Dendritic cell treated with granulocyte-macrophage colony-stimulating factor and Interleukin-4, amounts not matched to agents 40 ng/mL and 50 ng/mL, for 4 days (primary cell): ENCODE measurements around the gene EHMT2.
"Not testable (repeated sequence)": the region's sequence is repeated elsewhere in the genome, so short reads cannot be mapped to it uniquely, and the experiment has no call there.

ENCODE experiments used
- H3K27ac Mint-ChIP-seq: one replicate; pipeline ENCODE4 v1.8.0; 2022; ENCODE audit warnings: mild to moderate bottlenecking, mixed read lengths
- H3K27me3 Mint-ChIP-seq: one replicate; pipeline ENCODE4 v1.8.0; 2022; ENCODE audit warnings: mild to moderate bottlenecking, mixed read lengths
- H3K36me3 Mint-ChIP-seq: one replicate; pipeline ENCODE4 v1.8.0; 2022; ENCODE audit warnings: low read depth, mixed read lengths
- H3K4me1 Mint-ChIP-seq: one replicate; pipeline ENCODE4 v1.8.0; 2022; ENCODE audit warnings: low read depth, mixed read lengths
- H3K4me3 Mint-ChIP-seq: one replicate; pipeline ENCODE4 v1.8.0; 2022; ENCODE audit warnings: mild to moderate bottlenecking, moderate library complexity, mixed read lengths
- H3K9me3 Mint-ChIP-seq: one replicate; pipeline ENCODE4 v1.8.0; 2022; ENCODE audit warnings: mixed read lengths
- intact Hi-C: fragments of 100-400 bp; cut with micrococcal nuclease; formaldehyde crosslinking; loops from one replicate; pipeline ENCODE4 v1.15.0; 2022

EHMT2 gene

DNA sequence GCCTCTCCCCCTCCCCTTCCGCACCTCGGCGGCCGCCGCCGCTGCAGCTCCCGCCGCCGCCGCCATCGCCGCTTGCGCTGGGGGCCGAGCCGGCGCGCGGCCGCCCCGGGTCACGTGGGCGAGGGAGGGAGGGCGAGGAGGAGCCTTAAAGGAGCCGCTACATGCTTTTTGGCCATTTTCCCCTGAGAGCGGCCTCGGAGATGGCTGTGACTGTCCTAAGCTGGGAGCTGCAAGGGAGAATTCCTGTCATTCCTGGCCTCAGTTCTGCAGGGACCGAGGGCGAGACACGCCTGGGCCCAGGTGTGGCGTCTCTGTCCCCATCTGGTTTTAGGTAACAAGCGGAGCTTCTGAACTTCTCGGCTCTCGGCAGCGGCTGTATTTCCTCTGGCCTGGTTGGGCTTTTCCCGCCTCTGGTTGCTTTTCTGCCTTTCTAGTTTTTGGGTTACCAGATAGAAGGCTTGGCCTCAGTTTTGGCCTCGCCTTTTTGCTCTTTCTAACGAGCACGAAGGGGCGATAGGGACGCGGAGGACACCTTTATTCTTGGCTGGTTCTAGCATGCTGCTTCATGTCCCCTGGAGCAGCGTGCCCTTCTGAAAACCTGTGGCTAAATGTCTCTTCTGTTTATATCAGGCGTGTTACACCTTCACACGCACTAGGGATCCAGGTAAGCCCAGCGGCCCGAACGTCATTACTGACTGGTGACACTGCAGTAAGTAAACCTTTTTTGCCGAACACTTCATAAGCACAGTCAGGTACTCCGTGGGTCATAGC, at the start of gene EHMT2:
Gene EHMT2 (minus strand): TSS at position 87 of the 771 bp plus-strand sequence. CDS start 21 bp downstream, at position 66.
- intact Hi-C loops, result loop anchor here (5.0 kb wide), 1 partner anchor 60 kb away; the partner anchor contains the start of genes NELFE and SKIC2
- Mint-ChIP-seq H3K27ac (peak within 1 kb of the TSS; percentile 88), H3K4me3 (peak within 1 kb of the TSS; percentile 89), H3K4me1 (peaks cover 50% of the 10 kb centered on the region), H3K36me3 (peaks cover 66% of the 10 kb centered on the region), H3K9me3 (no peaks in the 10 kb centered on the region), H3K27me3 (no peaks in the 10 kb centered on the region)

DNA sequence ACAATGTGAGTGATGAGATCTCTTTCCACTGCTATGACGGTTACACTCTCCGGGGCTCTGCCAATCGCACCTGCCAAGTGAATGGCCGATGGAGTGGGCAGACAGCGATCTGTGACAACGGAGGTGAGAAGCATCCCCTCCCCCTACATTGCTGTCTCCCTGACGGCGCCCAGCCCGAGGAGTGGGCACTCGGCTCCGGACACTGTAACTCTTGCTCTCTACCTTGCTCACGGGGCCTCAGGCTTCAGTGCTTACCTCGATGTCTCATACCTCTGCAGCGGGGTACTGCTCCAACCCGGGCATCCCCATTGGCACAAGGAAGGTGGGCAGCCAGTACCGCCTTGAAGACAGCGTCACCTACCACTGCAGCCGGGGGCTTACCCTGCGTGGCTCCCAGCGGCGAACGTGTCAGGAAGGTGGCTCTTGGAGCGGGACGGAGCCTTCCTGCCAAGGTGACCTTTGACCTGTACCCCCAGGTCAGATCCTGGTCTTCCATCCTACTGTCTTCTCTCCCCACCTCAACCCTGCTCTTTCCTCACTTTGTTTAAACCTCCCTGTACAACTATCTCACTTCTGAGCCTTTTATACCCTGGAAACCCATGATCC, 49.7 kb upstream of the EHMT2 start:
- H3K9me3 Mint-ChIP-seq, result no peaks in the 10 kb centered on the region

DNA sequence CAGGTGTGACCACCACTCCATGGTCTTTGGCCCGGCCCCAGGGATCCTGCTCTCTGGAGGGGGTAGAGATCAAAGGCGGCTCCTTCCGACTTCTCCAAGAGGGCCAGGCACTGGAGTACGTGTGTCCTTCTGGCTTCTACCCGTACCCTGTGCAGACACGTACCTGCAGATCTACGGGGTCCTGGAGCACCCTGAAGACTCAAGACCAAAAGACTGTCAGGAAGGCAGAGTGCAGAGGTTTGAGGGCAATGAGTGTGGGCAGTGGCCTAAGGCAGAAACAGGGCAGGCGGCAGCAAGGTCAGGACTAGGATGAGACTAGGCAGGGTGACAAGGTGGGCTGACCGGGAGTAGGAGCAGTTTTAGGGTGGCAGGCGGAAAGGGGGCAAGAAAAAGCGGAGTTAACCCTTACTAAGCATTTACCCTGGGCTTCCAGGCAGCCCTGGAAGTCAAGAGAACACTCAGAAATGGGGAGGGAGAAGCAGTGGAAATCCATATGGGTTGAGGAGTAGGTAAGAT, 48.9 kb upstream of the EHMT2 start:
- Mint-ChIP-seq H3K27me3 (peaks cover 32% of the 10 kb centered on the region), H3K9me3 (no peaks in the 10 kb centered on the region), H3K4me3 (no peak overlapping the region), H3K27ac (peak overlapping the region; percentile 78), H3K4me1 (peaks cover 69% of the 10 kb centered on the region), H3K36me3 (peaks cover 99% of the 10 kb centered on the region)
- intact Hi-C loops, result no loop called here

More for the DNA sequence above, 49.7 kb upstream of the EHMT2 start:
- H3K36me3 Mint-ChIP-seq, result peaks cover 98% of the 10 kb centered on the region
- intact Hi-C loops, result no loop called here
- H3K27me3 Mint-ChIP-seq, result peaks cover 28% of the 10 kb centered on the region
- H3K27ac Mint-ChIP-seq, result no peak overlapping the region
- peaks cover 69% of the 10 kb centered on the region for H3K4me1 Mint-ChIP-seq
- H3K4me3 Mint-ChIP-seq, result no peak overlapping the region

DNA sequence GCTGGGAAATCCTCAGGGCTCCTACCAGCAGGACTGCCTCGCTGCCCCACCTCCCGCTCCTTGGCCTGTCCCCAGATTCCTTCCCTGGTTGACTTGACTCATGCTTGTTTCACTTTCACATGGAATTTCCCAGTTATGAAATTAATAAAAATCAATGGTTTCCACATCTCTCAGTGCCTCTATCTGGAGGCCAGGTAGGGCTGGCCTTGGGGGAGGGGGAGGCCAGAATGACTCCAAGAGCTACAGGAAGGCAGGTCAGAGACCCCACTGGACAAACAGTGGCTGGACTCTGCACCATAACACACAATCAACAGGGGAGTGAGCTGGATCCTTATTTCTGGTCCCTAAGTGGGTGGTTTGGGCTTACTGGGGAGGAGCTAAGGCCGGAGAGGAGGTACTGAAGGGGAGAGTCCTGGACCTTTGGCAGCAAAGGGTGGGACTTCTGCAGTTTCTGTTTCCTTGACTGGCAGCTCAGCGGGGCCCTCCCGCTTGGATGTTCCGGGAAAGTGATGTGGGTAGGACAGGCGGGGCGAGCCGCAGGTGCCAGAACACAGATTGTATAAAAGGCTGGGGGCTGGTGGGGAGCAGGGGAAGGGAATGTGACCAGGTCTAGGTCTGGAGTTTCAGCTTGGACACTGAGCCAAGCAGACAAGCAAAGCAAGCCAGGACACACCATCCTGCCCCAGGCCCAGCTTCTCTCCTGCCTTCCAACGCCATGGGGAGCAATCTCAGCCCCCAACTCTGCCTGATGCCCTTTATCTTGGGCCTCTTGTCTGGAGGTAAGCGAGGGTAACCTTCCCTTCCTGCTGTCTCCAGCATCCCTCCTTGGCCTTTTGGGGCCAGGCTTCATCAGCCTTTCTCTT, 48.2 kb upstream of the EHMT2 start, which contains the start of gene CFB:
Gene CFB (plus strand): TSS at position 589 of the 863 bp plus-strand sequence. CDS start 127 bp downstream, at position 716.
- H3K27me3 Mint-ChIP-seq, result peaks cover 34% of the 10 kb centered on the region
- H3K36me3 Mint-ChIP-seq, result peaks cover 99% of the 10 kb centered on the region
- no peaks in the 10 kb centered on the region for H3K9me3 Mint-ChIP-seq
- peak within 1 kb of the TSS; percentile 78 for H3K27ac Mint-ChIP-seq
- peaks cover 71% of the 10 kb centered on the region for H3K4me1 Mint-ChIP-seq
- H3K4me3 Mint-ChIP-seq, result peak within 1 kb of the TSS; percentile 52
- intact Hi-C loops, result no loop called here

DNA sequence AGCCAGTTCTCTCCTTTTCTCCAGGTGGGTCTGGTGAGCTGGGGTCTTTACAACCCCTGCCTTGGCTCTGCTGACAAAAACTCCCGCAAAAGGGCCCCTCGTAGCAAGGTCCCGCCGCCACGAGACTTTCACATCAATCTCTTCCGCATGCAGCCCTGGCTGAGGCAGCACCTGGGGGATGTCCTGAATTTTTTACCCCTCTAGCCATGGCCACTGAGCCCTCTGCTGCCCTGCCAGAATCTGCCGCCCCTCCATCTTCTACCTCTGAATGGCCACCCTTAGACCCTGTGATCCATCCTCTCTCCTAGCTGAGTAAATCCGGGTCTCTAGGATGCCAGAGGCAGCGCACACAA, 47.6 kb upstream of the EHMT2 start:
- Mint-ChIP-seq H3K27ac (peak overlapping the region; percentile 78), H3K36me3 (peaks cover 99% of the 10 kb centered on the region), H3K4me3 (peak overlapping the region; percentile 52), H3K9me3 (no peaks in the 10 kb centered on the region), H3K27me3 (peaks cover 36% of the 10 kb centered on the region), H3K4me1 (peaks cover 76% of the 10 kb centered on the region)
- intact Hi-C loops, result no loop called here

DNA sequence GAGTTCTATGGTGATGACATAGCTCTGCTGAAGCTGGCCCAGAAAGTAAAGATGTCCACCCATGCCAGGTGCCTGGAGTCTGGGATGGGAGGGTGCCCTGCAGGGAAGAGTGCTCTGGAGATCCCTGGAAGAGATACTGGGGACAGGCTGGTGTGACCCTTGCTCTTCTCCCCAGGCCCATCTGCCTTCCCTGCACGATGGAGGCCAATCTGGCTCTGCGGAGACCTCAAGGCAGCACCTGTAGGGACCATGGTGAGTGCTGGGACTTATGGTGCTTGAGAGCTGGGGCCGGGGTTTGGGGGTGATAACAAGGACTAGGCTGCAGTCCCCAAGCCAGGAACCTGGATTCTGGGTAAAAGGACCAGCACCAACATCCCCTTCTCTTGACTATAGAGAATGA, 46.2 kb upstream of the EHMT2 start:
- intact Hi-C loops, result no loop called here
- Mint-ChIP-seq H3K36me3 (peaks cover 98% of the 10 kb centered on the region), H3K9me3 (no peaks in the 10 kb centered on the region), H3K4me3 (no peak overlapping the region), H3K27me3 (peaks cover 36% of the 10 kb centered on the region), H3K27ac (no peak overlapping the region), H3K4me1 (peaks cover 68% of the 10 kb centered on the region)

DNA sequence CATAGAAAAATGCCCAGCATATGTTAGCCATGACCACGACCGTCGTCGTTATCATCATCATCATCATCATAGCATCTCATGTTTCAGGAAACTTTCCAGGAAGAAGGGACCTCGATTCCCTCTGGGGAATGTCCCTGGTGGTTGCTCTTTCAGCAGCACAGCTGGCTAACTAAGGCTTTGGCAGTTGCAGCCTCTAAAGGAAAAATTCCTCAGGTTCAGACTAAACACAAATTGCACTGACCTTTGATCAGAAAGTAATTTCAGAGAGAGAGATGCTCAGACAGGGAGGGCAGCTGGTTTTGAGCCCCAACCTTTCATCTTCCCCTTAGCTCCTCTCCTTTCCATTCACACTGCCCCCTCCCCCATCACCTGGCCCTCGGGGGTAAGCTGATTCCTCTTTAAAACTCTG, 42.8 kb upstream of the EHMT2 start:
- H3K27ac Mint-ChIP-seq, result no peak overlapping the region
- peaks cover 94% of the 10 kb centered on the region for H3K36me3 Mint-ChIP-seq
- no peaks in the 10 kb centered on the region for H3K9me3 Mint-ChIP-seq
- H3K4me1 Mint-ChIP-seq, result peaks cover 36% of the 10 kb centered on the region
- H3K4me3 Mint-ChIP-seq, result no peak overlapping the region
- H3K27me3 Mint-ChIP-seq, result peaks cover 28% of the 10 kb centered on the region
- intact Hi-C loops, result no loop called here

DNA sequence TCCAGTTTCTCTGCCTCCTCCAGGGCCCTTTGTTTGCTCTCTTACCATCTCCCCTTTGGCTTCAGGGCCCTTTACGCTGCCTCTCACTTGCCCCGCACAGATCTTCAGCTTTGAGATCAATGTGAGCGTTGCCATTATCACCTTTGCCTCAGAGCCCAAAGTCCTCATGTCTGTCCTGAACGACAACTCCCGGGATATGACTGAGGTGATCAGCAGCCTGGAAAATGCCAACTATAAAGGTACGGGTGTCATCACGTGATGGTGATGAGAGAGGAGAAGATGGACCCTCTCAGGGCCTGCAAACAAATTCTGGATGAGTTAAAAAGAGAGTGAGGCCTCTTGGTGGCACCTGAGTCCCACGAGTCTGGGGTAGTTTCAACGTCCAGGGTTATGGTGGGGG, 38.3 kb upstream of the EHMT2 start:
- Mint-ChIP-seq H3K36me3 (peaks cover 87% of the 10 kb centered on the region), H3K4me3 (no peak overlapping the region), H3K27ac (no peak overlapping the region), H3K27me3 (peaks cover 16% of the 10 kb centered on the region), H3K9me3 (no peaks in the 10 kb centered on the region), H3K4me1 (peaks cover 31% of the 10 kb centered on the region)
- intact Hi-C loops, result no loop called here

DNA sequence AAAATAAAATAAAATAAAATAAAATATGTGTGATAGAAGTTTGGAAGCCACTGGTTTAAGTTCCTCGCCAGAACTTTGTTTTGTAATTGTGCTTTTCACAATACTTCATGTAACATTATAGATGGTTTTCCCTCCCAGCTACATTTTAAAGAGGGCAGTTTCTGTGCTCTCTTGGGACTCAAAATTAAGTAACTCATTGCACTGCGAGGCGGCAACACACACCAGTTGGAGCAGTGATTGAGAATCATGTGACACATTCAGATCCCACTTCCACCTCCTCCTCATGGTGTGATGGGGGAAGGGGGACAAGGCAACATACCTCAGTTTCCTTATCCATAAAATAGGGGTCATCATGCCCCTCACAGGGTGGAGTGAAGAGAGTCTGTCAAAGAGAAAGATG, 37.5 kb upstream of the EHMT2 start:
- H3K27ac Mint-ChIP-seq, result no peak overlapping the region
- peaks cover 86% of the 10 kb centered on the region for H3K36me3 Mint-ChIP-seq
- H3K4me1 Mint-ChIP-seq, result peaks cover 32% of the 10 kb centered on the region
- intact Hi-C loops, result no loop called here
- H3K27me3 Mint-ChIP-seq, result peaks cover 13% of the 10 kb centered on the region
- no peaks in the 10 kb centered on the region for H3K9me3 Mint-ChIP-seq
- H3K4me3 Mint-ChIP-seq, result no peak overlapping the region

DNA sequence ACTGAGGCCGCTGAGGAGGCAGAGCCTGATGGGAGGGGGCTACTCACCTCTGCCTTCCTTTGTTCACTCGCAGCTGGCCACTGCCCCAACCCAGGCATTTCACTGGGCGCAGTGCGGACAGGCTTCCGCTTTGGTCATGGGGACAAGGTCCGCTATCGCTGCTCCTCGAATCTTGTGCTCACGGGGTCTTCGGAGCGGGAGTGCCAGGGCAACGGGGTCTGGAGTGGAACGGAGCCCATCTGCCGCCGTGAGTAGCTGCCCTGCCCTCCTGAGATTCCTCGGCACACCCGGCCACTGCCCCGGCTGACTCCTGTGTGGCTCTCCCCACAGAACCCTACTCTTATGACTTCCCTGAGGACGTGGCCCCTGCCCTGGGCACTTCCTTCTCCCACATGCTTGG, 36.0 kb upstream of the EHMT2 start:
- Mint-ChIP-seq H3K27me3 (peaks cover 13% of the 10 kb centered on the region), H3K9me3 (no peaks in the 10 kb centered on the region), H3K36me3 (peaks cover 72% of the 10 kb centered on the region), H3K4me1 (peaks cover 38% of the 10 kb centered on the region), H3K27ac (peak overlapping the region; percentile 4), H3K4me3 (no peak overlapping the region)
- intact Hi-C loops, result no loop called here

DNA sequence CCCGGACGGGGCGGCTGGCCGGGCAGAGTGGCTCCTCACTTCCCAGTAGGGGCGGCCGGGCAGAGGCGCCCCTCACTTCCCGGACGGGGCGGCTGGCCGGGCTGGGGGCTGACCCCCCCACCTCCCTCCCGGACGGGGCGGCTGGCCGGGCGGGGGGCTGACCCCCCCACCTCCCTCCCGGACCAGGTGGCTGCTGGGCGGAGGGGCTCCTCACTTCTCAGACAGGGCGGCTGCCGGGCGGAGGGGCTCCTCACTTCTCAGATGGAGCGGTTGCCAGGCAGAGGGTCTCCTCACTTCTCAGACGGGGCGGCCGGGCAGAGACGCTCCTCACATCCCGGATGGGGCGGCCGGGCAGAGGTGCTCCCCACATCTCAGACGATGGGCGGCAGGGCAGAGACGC, 34.6 kb upstream of the EHMT2 start:
- not testable (repeated sequence) for H3K9me3 Mint-ChIP-seq

DNA sequence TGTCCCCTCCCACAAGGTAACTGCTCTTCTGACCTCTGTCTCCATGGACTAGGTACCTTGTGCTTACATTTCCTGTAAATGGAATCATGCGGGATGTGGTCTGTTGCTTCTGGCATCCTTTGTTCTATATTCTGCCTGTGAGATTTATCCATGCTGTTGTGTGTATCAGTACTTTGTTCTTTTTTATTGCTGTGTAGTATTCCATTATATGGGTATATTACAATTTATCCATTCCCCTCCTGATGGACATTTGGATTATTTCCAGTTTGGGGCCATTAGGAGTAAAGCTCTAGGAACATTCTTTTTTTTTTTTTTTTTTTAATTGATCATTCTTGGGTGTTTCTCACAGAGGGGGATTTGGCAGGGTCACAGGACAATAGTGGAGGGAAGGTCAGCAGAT, 33.5 kb upstream of the EHMT2 start:
- H3K4me3 Mint-ChIP-seq, result no peak overlapping the region
- peaks cover 55% of the 10 kb centered on the region for H3K4me1 Mint-ChIP-seq
- H3K9me3 Mint-ChIP-seq, result no peaks in the 10 kb centered on the region
- no peak overlapping the region for H3K27ac Mint-ChIP-seq
- intact Hi-C loops, result no loop called here
- H3K27me3 Mint-ChIP-seq, result peaks cover 13% of the 10 kb centered on the region
- peaks cover 57% of the 10 kb centered on the region for H3K36me3 Mint-ChIP-seq

More for the DNA sequence above, 34.6 kb upstream of the EHMT2 start:
- H3K27ac Mint-ChIP-seq, intact Hi-C loops, H3K4me3 Mint-ChIP-seq: not testable (repeated sequence)
- Mint-ChIP-seq H3K36me3 (peaks cover 69% of the 10 kb centered on the region), H3K27me3 (peaks cover 13% of the 10 kb centered on the region), H3K4me1 (peaks cover 52% of the 10 kb centered on the region)

DNA sequence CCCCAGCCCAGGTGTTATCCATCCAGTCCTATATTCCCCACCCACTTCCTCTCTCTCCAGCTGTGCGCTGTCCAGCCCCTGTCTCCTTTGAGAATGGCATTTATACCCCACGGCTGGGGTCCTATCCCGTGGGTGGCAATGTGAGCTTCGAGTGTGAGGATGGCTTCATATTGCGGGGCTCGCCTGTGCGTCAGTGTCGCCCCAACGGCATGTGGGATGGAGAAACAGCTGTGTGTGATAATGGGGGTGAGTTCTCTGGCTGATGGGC, 31.1 kb upstream of the EHMT2 start:
- peaks cover 33% of the 10 kb centered on the region for H3K36me3 Mint-ChIP-seq

More for the DNA sequence above, 31.1 kb upstream of the EHMT2 start:
- no peaks in the 10 kb centered on the region for H3K9me3 Mint-ChIP-seq
- peak overlapping the region; percentile 69 for H3K27ac Mint-ChIP-seq
- intact Hi-C loops, result no loop called here
- H3K4me3 Mint-ChIP-seq, result peak overlapping the region; percentile 90
- peaks cover 48% of the 10 kb centered on the region for H3K4me1 Mint-ChIP-seq
- peaks cover 7% of the 10 kb centered on the region for H3K27me3 Mint-ChIP-seq
